ENCODE data around the gene CCR7.
"Not testable (repeated sequence)": the region's sequence is repeated elsewhere in the genome, so short reads cannot be mapped to it uniquely, and the experiment has no call there.

Gene CCR7

DNA sequence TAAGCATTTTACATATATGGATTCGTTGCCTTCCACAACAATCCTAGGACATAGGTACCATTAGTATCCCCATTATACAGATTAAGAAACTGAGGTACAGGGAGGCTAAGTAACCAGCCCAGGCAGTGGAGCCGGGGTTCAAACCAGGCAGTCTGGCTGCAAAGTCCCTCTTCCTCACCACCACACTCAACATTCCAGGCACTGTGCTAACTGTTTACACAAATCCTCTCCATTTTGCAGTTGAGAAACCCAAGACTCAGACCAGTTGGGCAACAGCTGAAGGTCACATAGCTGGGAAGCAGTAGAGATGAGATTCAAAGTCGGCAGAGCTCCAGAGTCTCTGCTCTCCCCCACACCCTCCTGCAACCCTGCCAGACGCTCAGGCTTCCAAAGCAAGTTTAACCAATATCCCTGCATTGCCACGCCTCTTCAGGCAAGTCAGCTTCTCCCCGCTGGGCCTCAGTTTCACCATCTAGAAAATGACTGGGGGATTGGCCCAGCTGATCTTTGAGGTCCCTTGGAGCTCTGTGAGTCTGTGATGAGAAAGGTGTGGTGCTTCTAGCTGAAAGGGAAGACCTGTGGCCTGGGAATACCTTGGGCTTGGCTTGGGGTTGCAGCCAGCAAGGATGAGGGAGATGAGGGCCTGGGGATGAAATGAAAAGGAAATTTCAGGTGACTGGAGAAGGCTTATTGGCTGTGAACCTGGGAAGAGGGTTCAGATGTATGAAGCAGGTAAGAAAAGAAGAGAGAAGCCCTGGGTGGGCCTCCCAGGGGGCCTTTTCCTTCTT, 14.0 kb downstream of the CCR7 start:
- peak overlapping the region; percentile 42 for H3K4me3 ChIP-seq (ENCODE audit: low read depth, low read length)
- TF ChIP-seq CTCF (IDR thresholded peaks at IDR 0.05; ENCODE audit: low read depth, low read length), result no peak

GRCh38 chr17:40550608-40551007, 14.7 kb downstream of the CCR7 start:
- H3K4me3 ChIP-seq (ENCODE audit: low read depth, low read length), result no peak overlapping the region
- TF ChIP-seq CTCF (IDR thresholded peaks at IDR 0.05; ENCODE audit: low read depth, low read length), result no peak

GRCh38 chr17:40548982-40549685, 16.1 kb downstream of the CCR7 start:
- no peak for TF ChIP-seq CTCF (IDR thresholded peaks at IDR 0.05; ENCODE audit: low read depth, low read length)
- no peak overlapping the region for H3K4me3 ChIP-seq (ENCODE audit: low read depth, low read length)

GRCh38 chr17:40548491-40548981, 16.7 kb downstream of the CCR7 start:
- TF ChIP-seq CTCF (IDR thresholded peaks at IDR 0.05; ENCODE audit: low read depth, low read length), result no peak
- H3K4me3 ChIP-seq (ENCODE audit: low read depth, low read length), result no peak overlapping the region

DNA sequence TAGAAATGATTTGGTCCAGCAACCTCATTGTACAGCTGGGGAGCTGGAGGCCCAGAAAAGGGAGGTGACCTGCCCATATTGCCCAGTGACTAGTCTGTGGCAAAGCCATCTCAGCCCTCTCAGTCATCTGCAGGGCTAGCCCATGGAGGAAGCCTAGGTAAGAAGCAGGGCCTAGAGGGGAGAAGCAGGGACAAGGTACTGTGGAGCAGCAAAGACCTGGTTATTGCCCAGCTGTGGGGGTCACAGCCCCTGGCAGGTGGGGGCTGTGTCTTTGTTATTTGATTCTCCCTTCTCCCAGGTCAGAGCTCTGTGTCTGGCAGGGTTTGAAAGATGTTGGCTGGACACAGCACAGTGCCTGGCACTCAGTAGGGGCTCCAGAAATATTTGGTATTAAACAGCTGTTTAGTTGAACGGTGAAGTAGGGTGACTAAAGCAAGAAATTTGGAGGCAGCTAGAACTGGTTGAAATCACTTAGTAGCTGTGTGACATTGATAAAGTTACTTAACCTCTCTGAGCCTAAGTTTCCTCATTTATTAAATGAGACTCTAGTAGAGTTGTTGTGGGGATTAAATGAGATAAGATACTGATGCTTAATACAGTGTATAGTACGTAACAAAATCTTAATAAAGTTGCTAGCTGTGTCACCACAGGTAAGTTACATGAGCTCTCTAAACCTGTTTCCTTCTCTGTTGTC, 17.3 kb downstream of the CCR7 start:
- no peak for TF ChIP-seq CTCF (IDR thresholded peaks at IDR 0.05; ENCODE audit: low read depth, low read length)
- no peak overlapping the region for H3K4me3 ChIP-seq (ENCODE audit: low read depth, low read length)

- no peak for TF ChIP-seq CTCF (IDR thresholded peaks at IDR 0.05; ENCODE audit: low read depth, low read length)
- H3K4me3 ChIP-seq (ENCODE audit: low read depth, low read length), result no peak overlapping the region
These were observed 18.0 kb downstream of the CCR7 start for GRCh38 chr17:40547079-40547784.

DNA sequence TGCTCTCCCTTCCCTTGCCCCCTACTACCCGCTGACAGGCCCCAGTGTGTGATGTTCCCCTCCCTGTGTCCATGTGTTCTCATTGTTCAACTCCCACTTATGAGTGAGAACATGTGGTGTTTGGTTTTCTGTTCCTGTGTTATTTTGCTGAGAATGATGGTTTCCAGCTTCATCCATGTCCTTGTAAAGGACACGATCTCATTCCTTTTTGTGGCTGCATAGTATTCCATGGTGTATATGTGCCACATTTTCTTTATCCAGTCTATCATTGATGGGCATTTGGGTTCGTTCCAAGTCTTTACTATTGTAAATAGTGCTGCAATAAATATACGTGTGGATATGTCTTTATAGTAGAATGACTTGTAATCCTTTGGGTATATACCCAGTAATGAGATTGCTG, 18.8 kb downstream of the CCR7 start:
- not testable (repeated sequence) for H3K4me3 ChIP-seq (ENCODE audit: low read depth, low read length)
